ENCODE data around the gene SULF2. TPM values are rescaled to one million over a fixed set of nuclear protein-coding genes. Genes with fewer than 3 reads are reported as not detected.

SULF2 gene
- total and polyA plus RNA-seq, 2 of the 13 experiments (the other 11 are each of a cell fraction or from before 2014, with no cell fraction given): 7.2 to 50.9 TPM

DNA sequence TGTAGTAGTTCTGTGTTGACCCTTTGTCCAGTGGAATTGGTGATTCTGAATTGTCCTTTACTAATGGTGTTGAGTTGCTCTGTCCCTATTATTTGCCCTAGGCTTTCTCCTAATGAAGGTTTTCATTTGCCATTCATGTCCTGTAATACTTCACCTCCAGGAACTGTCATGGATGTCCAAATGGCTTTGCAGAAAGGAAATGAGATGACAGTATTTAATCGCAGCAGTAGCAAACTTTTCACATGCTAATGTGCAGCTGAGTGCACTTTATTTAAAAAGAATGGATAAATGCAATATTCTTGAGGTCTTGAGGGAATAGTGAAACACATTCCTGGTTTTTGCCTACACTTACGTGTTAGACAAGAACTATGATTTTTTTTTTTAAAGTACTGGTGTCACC lies 131.4 kb downstream of the SULF2 start (continued):
- TF ChIP-seq, protein P1, sequence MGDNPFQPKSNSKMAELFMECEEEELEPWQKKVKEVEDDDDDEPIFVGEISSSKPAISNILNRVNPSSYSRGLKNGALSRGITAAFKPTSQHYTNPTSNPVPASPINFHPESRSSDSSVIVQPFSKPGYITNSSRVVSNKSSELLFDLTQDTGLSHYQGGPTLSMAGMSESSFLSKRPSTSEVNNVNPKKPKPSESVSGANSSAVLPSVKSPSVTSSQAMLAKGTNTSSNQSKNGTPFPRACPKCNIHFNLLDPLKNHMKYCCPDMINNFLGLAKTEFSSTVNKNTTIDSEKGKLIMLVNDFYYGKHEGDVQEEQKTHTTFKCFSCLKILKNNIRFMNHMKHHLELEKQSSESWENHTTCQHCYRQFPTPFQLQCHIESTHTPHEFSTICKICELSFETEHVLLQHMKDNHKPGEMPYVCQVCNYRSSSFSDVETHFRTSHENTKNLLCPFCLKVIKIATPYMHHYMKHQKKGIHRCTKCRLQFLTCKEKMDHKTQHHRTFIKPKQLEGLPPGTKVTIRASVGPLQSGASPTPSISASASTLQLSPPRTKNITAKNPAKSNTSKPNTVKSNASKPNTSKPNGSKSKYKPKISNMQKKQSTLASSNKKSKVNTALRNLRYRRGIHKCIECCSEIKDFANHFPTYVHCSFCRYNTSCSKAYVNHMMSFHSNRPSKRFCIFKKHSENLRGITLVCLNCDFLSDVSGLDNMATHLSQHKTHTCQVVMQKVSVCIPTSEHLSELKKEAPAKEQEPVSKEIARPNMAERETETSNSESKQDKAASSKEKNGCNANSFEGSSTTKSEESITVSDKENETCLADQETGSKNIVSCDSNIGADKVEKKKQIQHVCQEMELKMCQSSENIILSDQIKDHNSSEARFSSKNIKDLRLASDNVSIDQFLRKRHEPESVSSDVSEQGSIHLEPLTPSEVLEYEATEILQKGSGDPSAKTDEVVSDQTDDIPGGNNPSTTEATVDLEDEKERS (CRISPR knock-in tag; IDR thresholded peaks at IDR 0.05): no peak
- TF ChIP-seq, protein P2, sequence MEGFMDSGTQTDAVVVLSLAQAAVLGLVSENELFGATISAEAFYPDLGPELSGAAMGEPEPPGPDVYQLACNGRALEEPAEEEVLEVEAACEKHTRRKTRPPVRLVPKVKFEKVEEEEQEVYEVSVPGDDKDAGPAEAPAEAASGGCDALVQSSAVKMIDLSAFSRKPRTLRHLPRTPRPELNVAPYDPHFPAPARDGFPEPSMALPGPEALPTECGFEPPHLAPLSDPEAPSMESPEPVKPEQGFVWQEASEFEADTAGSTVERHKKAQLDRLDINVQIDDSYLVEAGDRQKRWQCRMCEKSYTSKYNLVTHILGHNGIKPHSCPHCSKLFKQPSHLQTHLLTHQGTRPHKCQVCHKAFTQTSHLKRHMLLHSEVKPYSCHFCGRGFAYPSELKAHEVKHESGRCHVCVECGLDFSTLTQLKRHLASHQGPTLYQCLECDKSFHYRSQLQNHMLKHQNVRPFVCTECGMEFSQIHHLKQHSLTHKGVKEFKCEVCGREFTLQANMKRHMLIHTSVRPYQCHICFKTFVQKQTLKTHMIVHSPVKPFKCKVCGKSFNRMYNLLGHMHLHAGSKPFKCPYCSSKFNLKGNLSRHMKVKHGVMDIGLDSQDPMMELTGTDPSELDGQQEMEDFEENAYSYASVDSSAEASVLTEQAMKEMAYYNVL (CRISPR knock-in tag; IDR thresholded peaks at IDR 0.05; ENCODE audit: borderline replicate concordance): no peak

DNA sequence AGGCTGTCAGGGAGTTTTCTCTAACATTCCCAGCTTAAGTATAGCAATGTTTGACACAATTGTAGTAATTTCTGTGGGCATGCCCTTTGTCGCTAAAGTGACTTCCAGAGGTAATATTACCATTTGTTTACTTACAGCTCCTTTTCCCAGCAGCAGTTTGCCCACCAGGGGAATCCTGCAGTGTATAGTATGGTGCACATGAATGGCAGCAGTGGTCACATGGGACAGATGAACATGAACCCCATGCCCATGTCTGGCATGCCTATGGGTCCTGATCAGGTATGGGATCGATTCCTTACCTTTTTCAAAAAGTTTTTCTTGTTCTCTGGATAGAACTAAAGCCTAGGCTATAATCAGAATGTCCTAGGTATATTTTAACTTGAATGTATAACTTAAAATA lies 132.5 kb downstream of the SULF2 start:
- Histone ChIP-seq H3K4me3 (replicated peaks in 1 of 3; ENCODE audit: insufficient read depth in 1 of 3, low read depth in 2 of 3, low read length in 3 of 3) (no peak overlapping the region), H3K27me3 (ENCODE audit: control insufficient read depth in 1 of 2, insufficient read depth in 2 of 2, low read length in 2 of 2) (no peaks in the 10 kb centered on the region), H3K36me3 (replicated peaks in 1 of 2; ENCODE audit: control insufficient read depth in 1 of 2, insufficient read depth in 2 of 2, low read length in 2 of 2) (peaks cover 30 to 86% of the 10 kb centered on the region in 2 experiments), H3K27ac (ENCODE audit: extremely low read length, insufficient read depth, low read length) (no peak overlapping the region), H2AFZ (ENCODE audit: low read length) (no peak overlapping the region), H3K9ac (ENCODE audit: insufficient read depth, low read depth, low read length) (no peak overlapping the region), H3K79me2 (ENCODE audit: insufficient read depth, low read length) (no peaks in the 10 kb centered on the region), H3K4me2 (ENCODE audit: low read depth, low read length) (no peak overlapping the region), H3K4me1 (ENCODE audit: insufficient read depth, low read length) (no peaks in the 10 kb centered on the region), H4K20me1 (ENCODE audit: insufficient read depth, low read length) (no peaks in the 10 kb centered on the region), H3K9me3 (ENCODE audit: low read length) (no peaks in the 10 kb centered on the region)
- ChIA-PET CTCF (ENCODE audit: low intra/inter-chr PET ratio, low total read pairs) (no interaction called here), POLR2A (no interaction called here)
- BruUV-seq (replicated peaks): no TSS peak
- TF ChIP-seq TBL1XR1 (IDR thresholded peaks at IDR 0.05; ENCODE audit: borderline replicate concordance, low read length, partially characterized antibody) (no peak), ZNF136 (CRISPR knock-in tag; IDR thresholded peaks at IDR 0.05; ENCODE audit: low read depth) (no peak), GATAD2A (CRISPR knock-in tag; IDR thresholded peaks at IDR 0.05) (no peak), ONECUT2 (CRISPR knock-in tag; IDR thresholded peaks at IDR 0.05) (no peak), HOXA3 (CRISPR knock-in tag; IDR thresholded peaks at IDR 0.05) (no peak), ZNF670 (CRISPR knock-in tag; IDR thresholded peaks at IDR 0.05; ENCODE audit: borderline replicate concordance) (no peak), CEBPG (CRISPR knock-in tag; IDR thresholded peaks at IDR 0.05) (no peak), ZNF550 (CRISPR knock-in tag; IDR thresholded peaks at IDR 0.05; ENCODE audit: borderline replicate concordance) (no peak)
- TF ChIP-seq, protein P3, sequence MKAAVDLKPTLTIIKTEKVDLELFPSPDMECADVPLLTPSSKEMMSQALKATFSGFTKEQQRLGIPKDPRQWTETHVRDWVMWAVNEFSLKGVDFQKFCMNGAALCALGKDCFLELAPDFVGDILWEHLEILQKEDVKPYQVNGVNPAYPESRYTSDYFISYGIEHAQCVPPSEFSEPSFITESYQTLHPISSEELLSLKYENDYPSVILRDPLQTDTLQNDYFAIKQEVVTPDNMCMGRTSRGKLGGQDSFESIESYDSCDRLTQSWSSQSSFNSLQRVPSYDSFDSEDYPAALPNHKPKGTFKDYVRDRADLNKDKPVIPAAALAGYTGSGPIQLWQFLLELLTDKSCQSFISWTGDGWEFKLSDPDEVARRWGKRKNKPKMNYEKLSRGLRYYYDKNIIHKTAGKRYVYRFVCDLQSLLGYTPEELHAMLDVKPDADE (CRISPR knock-in tag; IDR thresholded peaks at IDR 0.05): no peak
- TF ChIP-seq, protein P4, sequence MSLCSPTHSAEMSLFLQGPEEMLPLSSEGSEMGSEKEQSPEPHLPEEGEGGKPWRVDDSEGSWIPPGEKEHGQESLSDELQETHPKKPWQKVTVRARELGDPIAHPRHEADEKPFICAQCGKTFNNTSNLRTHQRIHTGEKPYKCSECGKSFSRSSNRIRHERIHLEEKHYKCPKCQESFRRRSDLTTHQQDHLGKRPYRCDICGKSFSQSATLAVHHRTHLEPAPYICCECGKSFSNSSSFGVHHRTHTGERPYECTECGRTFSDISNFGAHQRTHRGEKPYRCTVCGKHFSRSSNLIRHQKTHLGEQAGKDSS (CRISPR knock-in tag; IDR thresholded peaks at IDR 0.05; ENCODE audit: borderline replicate concordance, low read depth): no peak
- intact Hi-C loops (cut with micrococcal nuclease; ENCODE audit: unreplicated experiment) (no loop called here), in situ Hi-C loops (cut with HindIII; ENCODE audit: extremely low pct_ligation_motif_present, low pct_unique_long_range_greater_than_20kb) (no loop called here)
- peak; percentile 39 for FAIRE-seq
- no peak for DNase-seq (ENCODE audit: low spot score)
- WGBS (ENCODE audit: low lambda C conversion rate): 100% methylated on average over 2 of the region's 2 CpGs
- peak; percentile 50 for ATAC-seq

Measured in HepG2 (cell line).